Rectal smooth muscle tissue (tissue), 1 donor: ENCODE measurements around the gene IGF2BP3.

Experiments
- H3K27ac ChIP-seq: one replicate; pipeline ENCODE4 v1.7.0; 2013; ENCODE audit warnings: low read depth, low read length, inconsistent platforms
- H3K27me3 ChIP-seq: one replicate; pipeline ENCODE4 v1.7.0; 2013; ENCODE audit warnings: low read length; ENCODE audit not compliant: control insufficient read depth, insufficient read depth
- H3K36me3 ChIP-seq: one replicate; pipeline ENCODE4 v1.7.0; 2013; ENCODE audit warnings: low read length; ENCODE audit not compliant: control insufficient read depth, insufficient read depth
- H3K4me1 ChIP-seq: one replicate; pipeline ENCODE4 v1.7.0; 2013; ENCODE audit warnings: low read length; ENCODE audit not compliant: control insufficient read depth, insufficient read depth
- H3K4me3 ChIP-seq: one replicate; pipeline ENCODE4 v1.7.0; 2013; ENCODE audit warnings: low read length
- H3K9ac ChIP-seq: one replicate; pipeline ENCODE4 v1.7.0; 2013; ENCODE audit warnings: low read length

IGF2BP3 gene

DNA sequence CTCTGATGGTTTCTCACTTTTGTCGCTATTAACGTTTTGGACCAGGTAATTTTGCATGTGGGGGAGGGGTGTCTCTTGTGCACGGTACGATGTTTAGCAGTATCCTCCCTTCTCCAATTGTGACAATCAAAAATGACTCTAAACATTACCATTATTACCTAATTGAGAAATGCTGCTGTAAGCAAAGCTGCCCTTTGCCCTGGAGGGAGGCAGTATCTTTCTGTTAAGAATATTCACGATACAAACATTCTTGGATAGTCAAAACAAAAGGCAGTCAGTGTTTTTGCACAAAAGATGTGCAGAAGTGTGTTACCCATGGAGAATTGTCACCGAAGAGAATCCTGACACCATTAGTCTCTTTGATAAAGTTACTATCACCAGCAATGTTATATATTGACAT is 161.5 kb downstream of the IGF2BP3 start:
- no peaks in the 10 kb centered on the region for H3K4me1 ChIP-seq
- no peak overlapping the region for H3K27ac ChIP-seq
- H3K27me3 ChIP-seq: no peaks in the 10 kb centered on the region
- no peak overlapping the region for H3K9ac ChIP-seq
- no peak overlapping the region for H3K4me3 ChIP-seq
- H3K36me3 ChIP-seq: peaks cover 11% of the 10 kb centered on the region

- peaks cover 11% of the 10 kb centered on the region for H3K36me3 ChIP-seq
- no peak overlapping the region for H3K27ac ChIP-seq
- no peaks in the 10 kb centered on the region for H3K27me3 ChIP-seq
- no peak overlapping the region for H3K9ac ChIP-seq
- H3K4me1 ChIP-seq: no peaks in the 10 kb centered on the region
- no peak overlapping the region for H3K4me3 ChIP-seq
Observed at GRCh38 chr7:23306936-23307521, 163.3 kb downstream of the IGF2BP3 start.

- Histone ChIP-seq H3K4me3 (peak overlapping the region; percentile 98), H3K36me3 (no peaks in the 10 kb centered on the region), H3K27me3 (no peaks in the 10 kb centered on the region), H3K4me1 (peaks cover 11% of the 10 kb centered on the region), H3K9ac (peak overlapping the region; percentile 82), H3K27ac (peak overlapping the region; percentile 81)
Observed at GRCh38 chr7:23299770-23300300, 170.5 kb downstream of the IGF2BP3 start.

DNA sequence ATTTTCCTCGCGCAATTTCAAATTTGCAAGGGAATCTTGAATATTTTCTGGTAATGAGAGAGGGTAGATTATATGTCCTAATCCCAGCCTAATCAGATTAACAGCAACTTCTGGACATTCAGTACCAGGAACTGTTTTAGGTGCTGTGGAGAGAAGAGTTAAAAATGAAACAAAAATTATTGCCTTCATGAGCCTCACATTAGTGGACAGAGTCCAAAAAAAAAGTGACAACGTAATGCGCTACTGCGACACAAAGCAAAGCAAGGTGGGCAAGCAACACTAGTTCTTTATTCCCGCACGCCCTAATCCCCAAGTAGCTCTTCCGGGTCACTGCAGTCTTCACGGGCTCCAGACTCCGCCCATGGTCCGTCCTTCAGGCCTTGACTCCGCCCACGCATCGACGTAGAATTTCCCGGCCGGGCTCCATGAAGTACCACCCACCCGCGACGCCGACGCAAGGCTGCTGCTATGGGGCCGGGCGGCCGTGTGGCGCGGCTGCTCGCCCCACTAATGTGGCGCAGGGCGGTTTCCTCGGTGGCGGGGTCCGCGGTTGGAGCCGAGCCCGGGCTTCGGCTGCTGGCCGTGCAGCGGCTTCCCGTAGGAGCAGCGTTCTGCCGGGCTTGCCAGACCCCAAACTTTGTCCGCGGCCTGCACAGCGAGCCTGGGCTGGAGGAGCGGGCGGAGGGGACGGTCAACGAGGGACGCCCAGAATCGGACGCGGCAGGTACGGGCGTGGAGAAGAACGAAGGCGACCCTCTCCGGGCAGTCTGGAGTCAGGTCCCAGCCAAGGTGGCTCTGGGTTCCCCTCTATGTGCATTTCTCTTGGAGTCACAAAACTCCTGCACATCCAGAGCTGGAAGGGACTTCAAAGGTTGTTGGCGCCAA is 171.2 kb downstream of the IGF2BP3 start, which contains the start of gene MALSU1:
Gene MALSU1 (plus strand): TSS at position 455 of the 885 bp plus-strand sequence. CDS start 14 bp downstream, at position 469.
- no peaks in the 10 kb centered on the region for H3K27me3 ChIP-seq
- H3K9ac ChIP-seq: peak within 1 kb of the TSS; percentile 82
- no peaks in the 10 kb centered on the region for H3K36me3 ChIP-seq
- H3K4me3 ChIP-seq: peak within 1 kb of the TSS; percentile 98
- H3K4me1 ChIP-seq: peaks cover 11% of the 10 kb centered on the region
- H3K27ac ChIP-seq: peak within 1 kb of the TSS; percentile 81

- Histone ChIP-seq H3K36me3 (no peaks in the 10 kb centered on the region), H3K27me3 (no peaks in the 10 kb centered on the region), H3K27ac (peak overlapping the region; percentile 81), H3K9ac (no peak overlapping the region), H3K4me3 (peak overlapping the region; percentile 57), H3K4me1 (peaks cover 11% of the 10 kb centered on the region)
Observed at GRCh38 chr7:23298141-23298881, 172.0 kb downstream of the IGF2BP3 start.

GRCh38 chr7:23295401-23295697 is 174.9 kb downstream of the IGF2BP3 start:
- H3K27me3 ChIP-seq: no peaks in the 10 kb centered on the region

DNA sequence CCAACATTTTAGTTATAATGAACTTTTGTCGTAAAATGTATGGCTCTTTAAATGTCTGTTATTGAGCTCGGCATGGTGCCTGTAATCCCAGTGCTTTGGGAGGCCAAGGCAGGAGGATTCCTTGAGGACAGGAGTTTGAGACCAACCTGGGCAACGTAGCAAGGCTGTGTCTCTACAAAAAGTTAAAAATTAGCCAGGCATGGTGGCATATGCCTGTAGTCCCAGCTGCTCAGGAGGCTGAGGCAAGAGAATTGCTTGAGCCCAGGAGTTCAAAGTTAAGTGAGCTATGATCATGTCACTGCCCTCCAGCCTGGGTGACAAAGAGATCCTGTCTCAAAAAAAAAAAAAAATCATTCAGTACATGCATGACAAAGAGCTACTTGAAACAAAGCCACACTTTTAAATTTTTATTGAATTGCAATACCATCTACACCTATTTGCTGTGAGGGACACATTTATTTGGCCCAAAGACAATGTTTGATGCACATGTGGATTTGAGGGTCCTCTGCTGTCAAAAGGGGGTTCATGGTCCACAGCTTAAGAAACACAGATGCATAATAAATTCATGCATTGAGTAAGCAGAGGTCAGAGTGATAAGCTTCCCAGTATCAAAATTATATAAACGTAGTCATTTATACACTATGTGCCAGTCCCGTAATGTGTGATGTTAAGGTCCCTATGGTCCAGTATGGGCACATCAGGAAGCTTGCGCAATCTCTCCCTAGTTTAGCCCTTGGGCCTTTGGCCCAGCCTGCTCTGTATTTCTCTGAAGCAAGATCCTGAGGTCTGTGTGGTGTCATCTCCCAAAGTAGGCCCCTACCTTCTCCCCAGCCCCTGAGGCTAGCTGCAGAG is 175.5 kb downstream of the IGF2BP3 start:
- Histone ChIP-seq H3K4me3 (no peak overlapping the region), H3K27ac (no peak overlapping the region), H3K36me3 (no peaks in the 10 kb centered on the region), H3K4me1 (peaks cover 6% of the 10 kb centered on the region), H3K9ac (no peak overlapping the region), H3K27me3 (no peaks in the 10 kb centered on the region)

More at GRCh38 chr7:23295401-23295697, 174.9 kb downstream of the IGF2BP3 start:
- no peaks in the 10 kb centered on the region for H3K36me3 ChIP-seq
- no peak overlapping the region for H3K4me3 ChIP-seq
- no peak overlapping the region for H3K9ac ChIP-seq
- peaks cover 6% of the 10 kb centered on the region for H3K4me1 ChIP-seq
- H3K27ac ChIP-seq: no peak overlapping the region

DNA sequence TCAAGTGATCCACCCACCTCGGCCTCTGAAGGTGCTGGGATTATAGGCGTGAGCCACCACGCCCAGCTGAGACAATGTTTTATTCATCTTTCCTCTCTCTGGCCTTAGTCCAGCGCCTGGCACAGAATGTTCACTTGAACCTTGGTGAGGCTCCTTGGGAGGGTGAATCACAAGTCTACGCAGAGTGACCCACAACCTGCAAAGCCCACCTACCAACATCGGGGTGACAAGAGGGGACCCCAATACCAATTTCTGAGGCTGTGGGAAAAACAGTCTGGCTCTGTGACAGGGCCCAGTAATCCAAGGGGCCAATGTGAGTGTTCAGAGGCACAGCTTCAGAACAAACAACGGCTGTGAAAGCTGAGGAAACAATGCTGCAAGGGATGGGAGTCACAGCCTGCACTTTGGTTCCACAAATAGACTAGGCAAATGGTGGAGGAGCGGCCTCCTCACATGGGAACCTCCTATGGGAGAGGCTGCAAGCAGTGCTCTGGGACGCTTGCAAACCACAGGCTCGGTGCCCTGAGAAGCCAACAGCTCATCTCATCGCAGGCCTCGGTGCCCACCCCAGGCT is 176.7 kb downstream of the IGF2BP3 start:
- peaks cover 2% of the 10 kb centered on the region for H3K4me1 ChIP-seq
- no peak overlapping the region for H3K4me3 ChIP-seq
- H3K27me3 ChIP-seq: no peaks in the 10 kb centered on the region
- H3K9ac ChIP-seq: no peak overlapping the region
- H3K27ac ChIP-seq: no peak overlapping the region
- H3K36me3 ChIP-seq: no peaks in the 10 kb centered on the region

DNA sequence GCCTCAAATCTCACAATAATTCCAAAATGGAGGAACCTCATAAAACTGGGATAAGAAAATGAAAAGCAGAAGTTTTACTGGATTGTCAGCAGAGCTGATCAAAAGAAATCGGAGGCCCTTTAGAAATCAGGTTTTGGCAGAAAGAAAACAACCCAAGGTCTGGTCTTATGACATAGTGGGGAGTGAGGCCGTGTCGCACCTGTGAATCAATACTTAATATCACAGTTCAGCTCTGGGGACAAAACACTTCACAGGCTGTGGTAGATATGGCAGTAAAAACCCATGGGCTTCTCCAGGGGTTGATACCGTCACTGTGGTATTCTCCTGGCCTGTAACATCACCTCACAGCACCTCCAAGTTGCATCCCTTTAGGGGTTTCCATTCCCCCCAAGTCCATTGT is 177.7 kb downstream of the IGF2BP3 start:
- Histone ChIP-seq H3K27ac (no peak overlapping the region), H3K36me3 (no peaks in the 10 kb centered on the region), H3K4me1 (no peaks in the 10 kb centered on the region), H3K9ac (no peak overlapping the region), H3K27me3 (no peaks in the 10 kb centered on the region), H3K4me3 (no peak overlapping the region)

DNA sequence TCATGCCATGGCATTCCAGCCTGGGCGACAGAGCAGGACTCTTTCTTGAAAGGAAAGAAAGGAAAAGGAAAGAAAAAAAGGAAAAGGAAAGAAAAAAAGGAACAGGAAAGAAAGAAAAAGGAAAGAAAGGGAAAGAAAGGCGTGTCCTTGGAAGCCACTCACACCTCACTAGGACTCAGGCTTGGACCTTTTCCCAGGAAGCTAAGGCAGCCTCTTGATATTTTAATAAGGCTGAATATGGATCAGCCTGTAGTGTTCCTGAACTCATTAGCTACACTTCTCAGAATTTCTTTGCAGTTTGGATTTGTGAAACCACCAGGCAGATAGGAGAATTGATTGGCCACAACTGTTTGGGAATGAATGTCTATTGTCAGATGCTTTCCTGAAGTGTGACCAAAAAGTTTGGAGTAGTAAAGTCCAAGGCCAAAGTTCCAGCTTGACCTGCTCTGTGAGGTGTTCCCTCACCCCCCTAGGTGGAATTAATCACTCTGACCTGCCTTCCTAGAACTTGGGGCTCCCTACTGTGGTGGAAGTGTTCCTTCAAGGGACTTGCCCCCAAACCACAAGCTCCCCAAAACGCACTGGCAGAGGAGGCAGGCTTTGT is 178.2 kb downstream of the IGF2BP3 start:
- Histone ChIP-seq H3K36me3 (no peaks in the 10 kb centered on the region), H3K4me1 (no peaks in the 10 kb centered on the region), H3K27me3 (no peaks in the 10 kb centered on the region), H3K9ac (no peak overlapping the region), H3K4me3 (no peak overlapping the region), H3K27ac (no peak overlapping the region)

GRCh38 chr7:23290993-23291392 is 179.3 kb downstream of the IGF2BP3 start:
- no peak overlapping the region for H3K9ac ChIP-seq
- no peaks in the 10 kb centered on the region for H3K27me3 ChIP-seq
- H3K36me3 ChIP-seq: no peaks in the 10 kb centered on the region
- H3K4me3 ChIP-seq: no peak overlapping the region
- no peak overlapping the region for H3K27ac ChIP-seq
- H3K4me1 ChIP-seq: no peaks in the 10 kb centered on the region
